NCI-H1436 treated with DMSO at 0.1 percent for 48 hours (cell line): ENCODE results near the gene HEMK1.

Source experiments
- DNase-seq: peaks from one replicate; lab custom pipeline; 2025; lab: John Stamatoyannopoulos, UW

HEMK1 gene

GRCh38 chr3:50637011-50637410 is 67.7 kb downstream of the HEMK1 start:
- no peak for DNase-seq

GRCh38 chr3:50637945-50638344 is 68.6 kb downstream of the HEMK1 start:
- no peak for DNase-seq

GRCh38 chr3:50639055-50639494 is 69.8 kb downstream of the HEMK1 start:
- no peak for DNase-seq

- no peak for DNase-seq
Measured at GRCh38 chr3:50642382-50642781, 73.1 kb downstream of the HEMK1 start.

- DNase-seq: no peak
Measured at GRCh38 chr3:50644561-50644960, 75.2 kb downstream of the HEMK1 start.

- DNase-seq: no peak
Measured at GRCh38 chr3:50645378-50645777, 76.1 kb downstream of the HEMK1 start.
